ENCODE data around the gene NEU3. TPM values are rescaled to one million over a fixed set of nuclear protein-coding genes. Genes with fewer than 3 reads are reported as not detected.

NEU3 gene
- total RNA-seq, 1 donor from 2014 or later, result 9.7 TPM

DNA sequence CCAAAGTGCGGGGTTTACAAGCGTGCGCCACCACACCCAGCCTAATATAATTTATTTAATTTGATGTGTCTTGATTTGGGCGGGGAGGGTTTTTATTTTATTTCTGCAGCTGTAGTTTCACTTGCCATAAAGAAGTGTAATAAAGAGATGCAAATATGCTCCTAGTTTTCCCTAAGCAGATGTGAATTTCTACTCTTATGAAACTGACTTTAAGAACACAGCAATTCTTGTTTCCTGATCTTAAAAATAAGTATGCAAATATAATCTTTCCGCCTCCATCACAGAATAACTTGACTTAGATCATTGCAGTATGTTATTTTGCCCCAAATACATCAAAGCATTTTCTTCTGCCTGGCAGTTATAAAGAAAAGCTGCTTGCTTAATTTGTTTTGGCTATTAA is 35.3 kb upstream of the NEU3 start:
- Histone ChIP-seq H3K4me3 (ENCODE audit: insufficient read depth, low read depth, low read length) (no peak overlapping the region), H3K79me2 (ENCODE audit: insufficient read depth, low read length) (peaks cover 98% of the 10 kb centered on the region), H2AFZ (ENCODE audit: low read depth, low read length) (no peak overlapping the region), H3K27ac (ENCODE audit: low read depth, low read length) (no peak overlapping the region), H3K4me1 (ENCODE audit: insufficient read depth, low read length) (peaks cover 6% of the 10 kb centered on the region), H3K9ac (ENCODE audit: low read length) (no peak overlapping the region), H3K27me3 (ENCODE audit: insufficient read depth, low read length) (no peaks in the 10 kb centered on the region), H4K20me1 (ENCODE audit: insufficient read depth, low read length) (peaks cover 75% of the 10 kb centered on the region), H3K9me3 (ENCODE audit: insufficient read depth, low read depth, low read length) (no peaks in the 10 kb centered on the region), H3K4me2 (ENCODE audit: low read length) (no peak overlapping the region), H3K36me3 (ENCODE audit: insufficient read depth, low read length) (peaks cover 11% of the 10 kb centered on the region)
- Mint-ChIP-seq H3K9me3 (ENCODE audit: unreplicated experiment) (no peaks in the 10 kb centered on the region), H3K27me3 (ENCODE audit: low read depth, unreplicated experiment) (no peaks in the 10 kb centered on the region), H3K36me3 (ENCODE audit: low read depth, unreplicated experiment) (peaks cover 2% of the 10 kb centered on the region), H3K4me3 (ENCODE audit: unreplicated experiment) (no peak overlapping the region), H3K4me1 (ENCODE audit: low read depth, unreplicated experiment) (peaks cover 14% of the 10 kb centered on the region), H3K27ac (ENCODE audit: unreplicated experiment) (no peak overlapping the region)
- TF ChIP-seq, protein P1, sequence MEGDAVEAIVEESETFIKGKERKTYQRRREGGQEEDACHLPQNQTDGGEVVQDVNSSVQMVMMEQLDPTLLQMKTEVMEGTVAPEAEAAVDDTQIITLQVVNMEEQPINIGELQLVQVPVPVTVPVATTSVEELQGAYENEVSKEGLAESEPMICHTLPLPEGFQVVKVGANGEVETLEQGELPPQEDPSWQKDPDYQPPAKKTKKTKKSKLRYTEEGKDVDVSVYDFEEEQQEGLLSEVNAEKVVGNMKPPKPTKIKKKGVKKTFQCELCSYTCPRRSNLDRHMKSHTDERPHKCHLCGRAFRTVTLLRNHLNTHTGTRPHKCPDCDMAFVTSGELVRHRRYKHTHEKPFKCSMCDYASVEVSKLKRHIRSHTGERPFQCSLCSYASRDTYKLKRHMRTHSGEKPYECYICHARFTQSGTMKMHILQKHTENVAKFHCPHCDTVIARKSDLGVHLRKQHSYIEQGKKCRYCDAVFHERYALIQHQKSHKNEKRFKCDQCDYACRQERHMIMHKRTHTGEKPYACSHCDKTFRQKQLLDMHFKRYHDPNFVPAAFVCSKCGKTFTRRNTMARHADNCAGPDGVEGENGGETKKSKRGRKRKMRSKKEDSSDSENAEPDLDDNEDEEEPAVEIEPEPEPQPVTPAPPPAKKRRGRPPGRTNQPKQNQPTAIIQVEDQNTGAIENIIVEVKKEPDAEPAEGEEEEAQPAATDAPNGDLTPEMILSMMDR (IDR thresholded peaks at IDR 0.05; ENCODE audit: insufficient read depth, low read depth, low read length), result no peak
- TF ChIP-seq EZH2 (IDR thresholded peaks at IDR 0.05; ENCODE audit: insufficient read depth, low read length), result no peak
- DNase-seq (ENCODE audit: low read depth) (no peak), FAIRE-seq (no peak)

DNA sequence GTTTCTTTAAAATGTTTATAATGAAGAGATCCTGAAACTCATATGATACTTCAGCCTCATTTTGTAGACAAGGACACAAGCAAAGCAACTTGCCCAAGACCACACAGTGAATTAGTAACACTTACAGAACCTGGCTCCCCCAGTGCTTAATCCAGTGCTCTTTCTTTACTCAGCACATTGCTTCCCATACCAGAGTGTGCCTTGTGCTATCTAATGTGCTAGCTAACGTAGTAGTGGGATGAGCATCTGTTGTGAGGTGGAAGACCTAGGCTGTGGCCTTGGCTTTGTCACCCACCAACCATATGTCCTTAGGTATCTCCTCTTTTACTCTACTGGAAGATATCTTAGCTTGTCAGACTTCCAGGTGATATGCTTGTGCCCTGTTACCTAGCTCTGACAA is 34.5 kb upstream of the NEU3 start:
- Histone ChIP-seq H3K27ac (ENCODE audit: low read depth, low read length) (no peak overlapping the region), H3K79me2 (ENCODE audit: insufficient read depth, low read length) (peaks cover 99% of the 10 kb centered on the region), H2AFZ (ENCODE audit: low read depth, low read length) (no peak overlapping the region), H3K27me3 (ENCODE audit: insufficient read depth, low read length) (no peaks in the 10 kb centered on the region), H3K9ac (ENCODE audit: low read length) (no peak overlapping the region), H3K9me3 (ENCODE audit: insufficient read depth, low read depth, low read length) (no peaks in the 10 kb centered on the region), H3K4me3 (ENCODE audit: insufficient read depth, low read depth, low read length) (no peak overlapping the region), H4K20me1 (ENCODE audit: insufficient read depth, low read length) (peaks cover 82% of the 10 kb centered on the region), H3K4me2 (ENCODE audit: low read length) (no peak overlapping the region), H3K4me1 (ENCODE audit: insufficient read depth, low read length) (peaks cover 6% of the 10 kb centered on the region), H3K36me3 (ENCODE audit: insufficient read depth, low read length) (peaks cover 11% of the 10 kb centered on the region)
- Mint-ChIP-seq H3K27ac (ENCODE audit: unreplicated experiment) (no peak overlapping the region), H3K27me3 (ENCODE audit: low read depth, unreplicated experiment) (no peaks in the 10 kb centered on the region), H3K4me1 (ENCODE audit: low read depth, unreplicated experiment) (peaks cover 18% of the 10 kb centered on the region), H3K36me3 (ENCODE audit: low read depth, unreplicated experiment) (peaks cover 2% of the 10 kb centered on the region), H3K9me3 (ENCODE audit: unreplicated experiment) (no peaks in the 10 kb centered on the region), H3K4me3 (ENCODE audit: unreplicated experiment) (no peak overlapping the region)
- TF ChIP-seq, protein P1 (IDR thresholded peaks at IDR 0.05; ENCODE audit: insufficient read depth, low read depth, low read length), result no peak
- no peak for TF ChIP-seq EZH2 (IDR thresholded peaks at IDR 0.05; ENCODE audit: insufficient read depth, low read length)
- FAIRE-seq, result no peak
- no peak for DNase-seq (ENCODE audit: low read depth)

DNA sequence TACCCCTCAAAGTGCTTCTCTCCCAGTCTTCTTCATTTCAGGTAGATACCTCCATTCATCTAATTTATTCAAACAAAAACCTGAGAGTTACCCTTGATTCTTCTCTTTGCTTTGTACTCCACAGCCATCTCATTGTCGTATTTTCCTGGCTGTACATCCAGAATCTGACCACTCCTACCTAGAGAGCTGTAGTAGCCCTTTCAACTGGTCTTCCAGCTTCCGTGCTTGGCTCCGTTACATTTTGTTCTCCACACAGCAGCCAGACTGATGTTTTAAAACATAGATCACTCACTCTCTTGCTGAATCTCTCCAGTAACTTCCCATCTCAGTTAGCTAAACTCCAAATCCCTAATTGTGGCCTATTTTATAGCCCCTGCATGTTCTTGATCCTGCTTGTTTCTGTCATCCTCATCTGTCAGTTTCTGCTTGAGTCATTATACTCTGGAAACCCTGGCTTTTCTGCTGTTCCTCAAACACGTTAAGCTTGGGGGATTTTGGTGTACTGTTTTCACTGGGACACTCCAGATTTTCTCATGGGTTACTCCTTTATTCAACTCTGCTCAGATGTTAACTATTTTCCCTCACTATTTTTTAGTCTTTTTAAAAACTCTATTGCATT is 32.2 kb upstream of the NEU3 start:
- TF ChIP-seq EZH2 (IDR thresholded peaks at IDR 0.05; ENCODE audit: insufficient read depth, low read length), result no peak
- TF ChIP-seq, protein P1 (IDR thresholded peaks at IDR 0.05; ENCODE audit: insufficient read depth, low read depth, low read length), result no peak

More for the DNA sequence above, 32.2 kb upstream of the NEU3 start:
- H3K4me1 ChIP-seq (ENCODE audit: insufficient read depth, low read length), result no peaks in the 10 kb centered on the region
- Mint-ChIP-seq H3K4me3 (ENCODE audit: unreplicated experiment) (no peak overlapping the region), H3K4me1 (ENCODE audit: low read depth, unreplicated experiment) (peaks cover 20% of the 10 kb centered on the region), H3K27me3 (ENCODE audit: low read depth, unreplicated experiment) (no peaks in the 10 kb centered on the region), H3K27ac (ENCODE audit: unreplicated experiment) (no peak overlapping the region), H3K36me3 (ENCODE audit: low read depth, unreplicated experiment) (peaks cover 2% of the 10 kb centered on the region), H3K9me3 (ENCODE audit: unreplicated experiment) (no peaks in the 10 kb centered on the region)
- H3K9me3 ChIP-seq (ENCODE audit: insufficient read depth, low read depth, low read length), result no peaks in the 10 kb centered on the region
- no peaks in the 10 kb centered on the region for H3K27me3 ChIP-seq (ENCODE audit: insufficient read depth, low read length)
- no peak overlapping the region for H3K4me2 ChIP-seq (ENCODE audit: low read length)
- no peak overlapping the region for H3K4me3 ChIP-seq (ENCODE audit: insufficient read depth, low read depth, low read length)
- no peak overlapping the region for H3K27ac ChIP-seq (ENCODE audit: low read depth, low read length)
- FAIRE-seq (no peak), DNase-seq (ENCODE audit: low read depth) (no peak)
- peaks cover 99% of the 10 kb centered on the region for H3K79me2 ChIP-seq (ENCODE audit: insufficient read depth, low read length)
- no peak overlapping the region for H3K9ac ChIP-seq (ENCODE audit: low read length)
- H2AFZ ChIP-seq (ENCODE audit: low read depth, low read length), result no peak overlapping the region
- peaks cover 7% of the 10 kb centered on the region for H3K36me3 ChIP-seq (ENCODE audit: insufficient read depth, low read length)
- H4K20me1 ChIP-seq (ENCODE audit: insufficient read depth, low read length), result peaks cover 88% of the 10 kb centered on the region

Data from astrocyte (in vitro differentiated cells and primary cell).